Fibroblast of pulmonary artery (primary cell): ENCODE results near the gene SYNE1.
A peak's percentile ranks its signal among the peaks of the same experiment; 100 is the strongest.
"Not testable (repeated sequence)": the region's sequence is repeated elsewhere in the genome, so short reads cannot be mapped to it uniquely, and the experiment has no call there.

ENCODE experiments used
- DNase-seq: peaks from one replicate; pipeline ENCODE4 v3.0.0-alpha.2; 2010; ENCODE audit warnings: low read depth
- H3K4me3 ChIP-seq: replicated peaks from 2 replicates; pipeline ENCODE4 v1.5.1; 2011; ENCODE audit warnings: low read depth, mild to moderate bottlenecking, control low read depth, low read length, moderate library complexity
- CTCF ChIP-seq: IDR thresholded peaks from 2 replicates; pipeline ENCODE4 v1.5.1; 2011; ENCODE audit warnings: mild to moderate bottlenecking, control low read depth, low read length, inconsistent platforms; ENCODE audit errors: missing control alignments

SYNE1 gene

GRCh38 chr6:152637296-152638047, at the start of gene SYNE1:
Gene SYNE1 (minus strand): TSS chr6:152637362. CDS start chr6:152628331, 9,031 bp downstream.
- no peak for TF ChIP-seq CTCF
- peak within 1 kb of the TSS; percentile 63 for H3K4me3 ChIP-seq
- peak; percentile 7 for DNase-seq

GRCh38 chr6:152685819-152686218, 48.7 kb upstream of the SYNE1 start:
- no peak for DNase-seq
- H3K4me3 ChIP-seq, result no peak overlapping the region
- TF ChIP-seq CTCF, result no peak

- DNase-seq, H3K4me3 ChIP-seq: not testable (repeated sequence)
Observed at GRCh38 chr6:152682935-152683334, 45.8 kb upstream of the SYNE1 start.

GRCh38 chr6:152682141-152682540, 45.0 kb upstream of the SYNE1 start:
- no peak for DNase-seq
- no peak for TF ChIP-seq CTCF
- H3K4me3 ChIP-seq, result no peak overlapping the region

- H3K4me3 ChIP-seq, result no peak overlapping the region
- no peak for DNase-seq
- TF ChIP-seq CTCF, result no peak
Observed at GRCh38 chr6:152680879-152681517, 43.8 kb upstream of the SYNE1 start.

- no peak overlapping the region for H3K4me3 ChIP-seq
- TF ChIP-seq CTCF, result no peak
- DNase-seq, result no peak
Observed at GRCh38 chr6:152680151-152680550, 43.0 kb upstream of the SYNE1 start.

- DNase-seq, result peak; percentile 16
- TF ChIP-seq CTCF, result no peak
- no peak overlapping the region for H3K4me3 ChIP-seq
Observed at GRCh38 chr6:152673236-152673635, 36.1 kb upstream of the SYNE1 start.
